GM12891 (cell line): ENCODE results near the gene TTYH3.
A peak's percentile ranks its signal among the peaks of the same experiment; 100 is the strongest.

Experiments used
- DNase-seq: peaks from one replicate; pipeline ENCODE4 v3.0.0; 2011; ENCODE audit warnings: low spot score; ENCODE audit not compliant: insufficient read length
- FAIRE-seq: peaks from 2 replicates; lab custom pipeline; 2011; peaks lifted over from hg19 to GRCh38; lab: Jason Lieb, UNC
- PAX5 ChIP-seq: IDR thresholded peaks from 2 replicates; pipeline ENCODE4 v1.6.1; 2011; ENCODE audit warnings: low read length, moderate library complexity, mild to moderate bottlenecking; ENCODE audit not compliant: insufficient read depth, severe bottlenecking
- POLR2A ChIP-seq: IDR thresholded peaks from 2 replicates; pipeline ENCODE4 v1.6.1; 2011; ENCODE audit warnings: low read depth, low read length, control low read depth
- POLR2AphosphoS5 ChIP-seq: IDR thresholded peaks from 2 replicates; pipeline ENCODE4 v1.6.1; 2011; ENCODE audit warnings: low read depth, low read length, control low read depth
- POU2F2 ChIP-seq: IDR thresholded peaks from 2 replicates; pipeline ENCODE4 v1.6.1; 2011; ENCODE audit warnings: low read depth, mild to moderate bottlenecking, control low read depth, low read length, moderate library complexity
- SPI1 ChIP-seq: IDR thresholded peaks from 2 replicates; pipeline ENCODE4 v1.6.1; 2011; ENCODE audit warnings: low read depth, low read length, control low read depth
- TAF1 ChIP-seq: IDR thresholded peaks from 2 replicates; pipeline ENCODE4 v1.6.1; 2011; ENCODE audit warnings: low read depth, low read length, control low read depth

Gene TTYH3

DNA sequence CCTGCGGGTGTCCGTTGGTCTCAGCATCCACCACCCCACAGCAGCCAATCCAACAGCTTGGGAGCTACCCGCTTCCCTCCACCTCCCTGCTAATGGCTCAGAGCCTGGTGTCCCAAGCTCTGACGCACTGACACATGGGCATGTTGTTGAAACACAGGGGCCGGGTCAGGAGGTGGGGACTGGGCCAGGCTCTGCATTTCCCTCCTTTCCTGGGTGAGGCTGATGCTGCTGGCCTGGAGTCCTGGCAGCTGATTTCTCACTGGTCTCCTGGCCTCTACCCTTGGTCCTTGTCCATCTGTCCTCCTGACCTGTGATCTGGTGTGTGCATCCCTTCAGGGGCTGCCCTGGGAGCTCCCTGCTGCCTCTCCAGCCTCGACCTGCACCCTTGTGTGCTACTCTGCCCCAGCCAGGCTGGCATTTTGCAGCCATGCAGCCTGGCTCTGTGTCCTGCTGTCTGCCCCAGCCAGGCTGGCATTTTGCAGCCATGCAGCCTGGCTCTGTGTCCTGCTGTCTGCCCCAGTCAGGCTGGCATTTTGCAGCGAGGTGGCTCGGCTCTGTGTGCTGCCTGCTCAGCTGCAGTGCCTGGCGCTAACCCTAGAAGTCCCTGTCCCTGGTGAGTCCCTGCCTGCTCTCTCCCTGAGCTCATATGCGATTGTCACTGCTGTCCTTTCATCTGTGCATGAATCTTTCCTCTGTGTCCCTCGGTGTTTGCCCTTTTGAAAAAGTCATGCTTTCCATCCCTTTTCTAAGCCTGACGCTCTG lies 70.2 kb downstream of the TTYH3 start:
- no peak for DNase-seq
- TF ChIP-seq POU2F2 (no peak), SPI1 (no peak), POLR2A (no peak), TAF1 (no peak), POLR2AphosphoS5 (no peak), PAX5 (no peak)

DNA sequence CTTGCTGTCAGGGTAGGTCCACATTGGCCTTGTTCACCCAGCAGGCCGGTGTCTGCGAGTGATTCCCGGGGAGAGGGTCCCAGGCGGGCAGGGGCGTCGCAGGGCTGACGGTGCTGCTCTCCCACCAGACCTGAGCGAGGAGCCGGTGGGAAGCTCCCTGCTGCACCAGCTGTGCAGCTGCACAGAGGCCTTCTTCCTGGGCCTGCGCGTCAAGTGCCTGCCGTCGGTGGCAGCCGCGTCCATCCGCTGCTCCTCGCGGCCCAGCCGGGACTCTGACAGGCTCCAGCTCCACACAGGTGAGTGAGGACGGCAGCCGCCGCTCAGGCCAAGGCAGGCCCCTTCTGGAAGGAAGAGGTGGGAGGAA lies 70.8 kb downstream of the TTYH3 start:
- FAIRE-seq (no peak), DNase-seq (no peak)
- TF ChIP-seq PAX5, result no peak

More for the DNA sequence above, 70.2 kb downstream of the TTYH3 start:
- peak; percentile 31 for FAIRE-seq

GRCh38 chr7:2705371-2706096 lies 73.7 kb downstream of the TTYH3 start:
- DNase-seq (no peak), FAIRE-seq (no peak)
- no peak for TF ChIP-seq PAX5
- no peak for TF ChIP-seq POLR2A
- TF ChIP-seq SPI1, result no peak
- TF ChIP-seq POU2F2, result no peak
- TF ChIP-seq POLR2AphosphoS5, result no peak
- TF ChIP-seq TAF1, result no peak

- TF ChIP-seq POLR2AphosphoS5, result no peak
- TF ChIP-seq POLR2A, result no peak
- no peak for TF ChIP-seq PAX5
- no peak for TF ChIP-seq SPI1
- no peak for TF ChIP-seq POU2F2
- no peak for TF ChIP-seq TAF1
- DNase-seq (no peak), FAIRE-seq (no peak)
Measured at GRCh38 chr7:2706685-2707126, 74.9 kb downstream of the TTYH3 start.

- TF ChIP-seq POLR2AphosphoS5 (no peak), TAF1 (no peak), POU2F2 (no peak), POLR2A (no peak)
- DNase-seq (no peak), FAIRE-seq (no peak)
Measured at GRCh38 chr7:2707481-2707880, 75.7 kb downstream of the TTYH3 start.

DNA sequence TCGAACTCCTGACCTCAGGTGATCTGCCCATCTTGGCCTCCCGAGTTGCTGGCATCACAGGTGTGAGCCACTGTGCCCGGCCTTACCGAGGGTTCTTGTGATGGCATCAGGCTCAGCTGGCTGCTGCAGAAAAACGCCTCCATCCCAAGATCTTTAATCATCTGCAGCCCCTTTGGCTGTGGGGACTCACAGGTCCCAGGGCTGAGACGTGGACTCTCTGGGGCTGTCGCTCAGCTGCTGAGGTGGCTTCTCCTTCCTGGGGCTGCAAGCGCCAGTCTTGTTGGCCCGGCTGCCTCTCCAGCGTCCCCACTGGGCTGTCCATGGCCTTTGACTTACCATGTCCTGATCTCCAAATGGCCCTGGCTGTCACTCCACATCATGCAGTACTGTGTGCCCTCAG lies 76.3 kb downstream of the TTYH3 start:
- TF ChIP-seq PAX5 (no peak), POU2F2 (no peak), POLR2AphosphoS5 (no peak)
- no peak for DNase-seq
- FAIRE-seq, result no peak

GRCh38 chr7:2708547-2709310 lies 76.9 kb downstream of the TTYH3 start:
- DNase-seq, result no peak
- TF ChIP-seq POLR2A, result no peak
- no peak for TF ChIP-seq TAF1
- no peak for TF ChIP-seq POU2F2
- no peak for TF ChIP-seq POLR2AphosphoS5
- TF ChIP-seq SPI1, result no peak
- no peak for TF ChIP-seq PAX5
- no peak for FAIRE-seq

DNA sequence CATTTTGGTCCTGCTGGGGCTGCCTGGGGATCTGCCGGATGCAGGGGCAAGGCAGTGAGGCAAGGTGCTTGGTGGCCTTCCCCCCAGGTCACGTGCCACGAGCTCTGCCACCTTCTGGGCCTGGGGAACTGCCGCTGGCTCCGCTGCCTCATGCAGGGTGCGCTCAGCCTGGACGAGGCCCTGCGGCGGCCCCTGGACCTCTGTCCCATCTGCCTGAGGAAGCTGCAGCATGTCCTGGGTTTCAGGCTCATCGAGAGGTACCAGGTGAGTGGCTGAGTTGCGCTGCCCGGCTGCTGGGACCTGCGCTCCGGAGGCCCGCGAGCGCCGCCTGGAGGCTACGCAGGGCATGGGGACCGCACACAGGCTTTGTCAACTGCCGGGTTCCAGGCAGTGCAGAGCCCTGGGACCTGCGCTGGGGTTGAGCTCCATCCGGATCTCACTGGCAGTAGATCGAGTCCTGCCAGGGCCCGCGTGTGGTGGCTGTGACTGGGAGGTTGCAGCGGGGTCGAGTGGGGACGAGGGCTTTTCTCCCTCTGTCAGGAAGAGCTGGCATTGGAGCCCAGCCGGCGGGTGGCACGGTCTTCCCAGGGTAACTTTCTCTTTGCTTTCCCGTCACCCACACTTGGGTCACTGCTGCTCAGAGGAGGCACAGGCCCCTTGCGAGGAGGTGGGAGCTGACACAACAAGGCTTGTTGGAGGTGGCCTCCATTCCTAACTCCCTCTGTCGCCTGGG lies 77.9 kb downstream of the TTYH3 start:
- TF ChIP-seq POU2F2 (no peak; the same call in 1 of the 2 replicates), SPI1 (no peak), POLR2A (peak; percentile 42; the same call in 1 of the 2 replicates)
- peak; percentile 92 for FAIRE-seq

GRCh38 chr7:2710286-2710655 lies 78.5 kb downstream of the TTYH3 start:
- TF ChIP-seq TAF1 (peak; percentile 20; the same call in 1 of the 2 replicates), POLR2AphosphoS5 (no peak), SPI1 (no peak), POLR2A (peak; percentile 44; the same call in 1 of the 2 replicates)
- DNase-seq (peak; percentile 67), FAIRE-seq (no peak)

More for the DNA sequence above, 77.9 kb downstream of the TTYH3 start:
- DNase-seq, result peak; percentile 91
